Right hindlimb (tissue), 1 donor: Measurements from ENCODE around the gene CABP1.

ENCODE experiments used
- DNase-seq: peaks from one replicate; pipeline ENCODE4 v3.0.0-alpha.2; 2018

Gene CABP1

GRCh38 chr12:120640861-120641833, 721 bp downstream of the CABP1 start:
- peak; percentile 71 for DNase-seq

GRCh38 chr12:120642121-120642520, 1.7 kb downstream of the CABP1 start:
- DNase-seq = no peak

- no peak for DNase-seq
Measured at GRCh38 chr12:120642826-120643225, 2.4 kb downstream of the CABP1 start.

- no peak for DNase-seq
Measured at GRCh38 chr12:120643574-120643973, 3.1 kb downstream of the CABP1 start.

GRCh38 chr12:120646044-120646443, 5.6 kb downstream of the CABP1 start:
- no peak for DNase-seq

- no peak for DNase-seq
Measured at GRCh38 chr12:120647375-120647755, 6.9 kb downstream of the CABP1 start.

- DNase-seq = peak; percentile 48
Measured at GRCh38 chr12:120649442-120650232, 9.2 kb downstream of the CABP1 start.

GRCh38 chr12:120650233-120650690, 9.8 kb downstream of the CABP1 start:
- no peak for DNase-seq

- no peak for DNase-seq
Measured at GRCh38 chr12:120651821-120652220, 11.4 kb downstream of the CABP1 start.

GRCh38 chr12:120652656-120653435, 12.4 kb downstream of the CABP1 start:
- DNase-seq = no peak

GRCh38 chr12:120653611-120654010, 13.2 kb downstream of the CABP1 start:
- no peak for DNase-seq

GRCh38 chr12:120654656-120655055, 14.2 kb downstream of the CABP1 start:
- DNase-seq = peak; percentile 30

- no peak for DNase-seq
Measured at GRCh38 chr12:120656008-120656407, 15.6 kb downstream of the CABP1 start.

- no peak for DNase-seq
Measured at GRCh38 chr12:120658286-120659150, 18.1 kb downstream of the CABP1 start.

GRCh38 chr12:120659151-120659525, 18.7 kb downstream of the CABP1 start:
- no peak for DNase-seq

GRCh38 chr12:120661432-120661831, 21.0 kb downstream of the CABP1 start:
- DNase-seq = no peak

- DNase-seq = no peak
Measured at GRCh38 chr12:120662879-120663278, 22.5 kb downstream of the CABP1 start.

GRCh38 chr12:120663741-120664140, 23.3 kb downstream of the CABP1 start:
- no peak for DNase-seq

- peak; percentile 44 for DNase-seq
Measured at GRCh38 chr12:120666571-120667390, 26.4 kb downstream of the CABP1 start.

GRCh38 chr12:120668091-120668867, 27.9 kb downstream of the CABP1 start:
- no peak for DNase-seq
